H1 (cell line): ENCODE results near the gene SLIT3. TPM values are rescaled to one million over a fixed set of nuclear protein-coding genes. Genes with fewer than 3 reads are reported as not detected.

Source experiments
- CTCF ChIA-PET: fragments of 300-600 bp; sonication (Branson Sonifier 250); formaldehyde crosslinking; loops from one replicate; lab custom pipeline; 2021; ENCODE audit not compliant: partially characterized antibody; lab: Charles Lee
- POLR2A ChIA-PET: fragments of 300-600 bp; sonication (Branson Sonifier 250); formaldehyde crosslinking; loops from one replicate; lab custom pipeline; 2021; ENCODE audit warnings: inconsistent platforms; ENCODE audit not compliant: partially characterized antibody; lab: Charles Lee
- DNase-seq, 2 experiments: peaks; one replicate each; pipeline versions ENCODE4 v3.0.0 to v3.0.0-alpha.2; 2010 to 2022; ENCODE audit warnings: low spot score in 2 of 2, low read depth in 1 of 2, mixed read lengths in 1 of 2
- FAIRE-seq: peaks from 2 replicates; lab custom pipeline; 2011; peaks lifted over from hg19 to GRCh38; lab: Jason Lieb, UNC
- H2AFZ ChIP-seq: 2 replicates; pipeline ENCODE4 v1.8.1; 2012; ENCODE audit warnings: low read length, inconsistent platforms
- H2AK5ac ChIP-seq: 2 replicates; pipeline ENCODE4 v1.6.1; 2013; ENCODE audit warnings: low read depth, low read length
- H2BK120ac ChIP-seq: replicated peaks from 2 replicates; pipeline ENCODE3; 2013; ENCODE audit warnings: low read depth, low read length, inconsistent platforms
- H2BK12ac ChIP-seq: 2 replicates; pipeline ENCODE4 v1.6.1; 2013; ENCODE audit warnings: low read depth, low read length
- H2BK15ac ChIP-seq: 2 replicates; pipeline ENCODE4 v1.6.1; 2013; ENCODE audit warnings: low read length
- H2BK20ac ChIP-seq: 2 replicates; pipeline ENCODE4 v1.6.1; 2013; ENCODE audit warnings: low read length
- H2BK5ac ChIP-seq: 2 replicates; pipeline ENCODE4 v1.6.1; 2013; ENCODE audit warnings: low read depth, low read length
- H3K14ac ChIP-seq: 2 replicates; pipeline ENCODE4 v1.6.1; 2013; ENCODE audit warnings: inconsistent platforms; ENCODE audit not compliant: insufficient read length
- H3K18ac ChIP-seq: 2 replicates; pipeline ENCODE4 v1.6.1; 2013; ENCODE audit warnings: low read length; ENCODE audit errors: extremely low read depth
- H3K23ac ChIP-seq: 2 replicates; pipeline ENCODE4 v1.6.1; 2013; ENCODE audit warnings: inconsistent platforms; ENCODE audit not compliant: insufficient read length
- H3K23me2 ChIP-seq: 2 replicates; pipeline ENCODE4 v1.6.1; 2013; ENCODE audit warnings: low read depth, low read length
- H3K27ac ChIP-seq: 2 replicates; pipeline ENCODE4 v1.6.1; 2011; ENCODE audit warnings: low read depth, low read length, inconsistent platforms
- H3K27me3 ChIP-seq, 4 experiments: replicated peaks in 1 of 4; 1 replicate in 1 of 4; 2 replicates in 3 of 4; pipeline versions ENCODE4 v1.6.1 to v1.8.1; 2011 to 2013; ENCODE audit warnings: low read length in 3 of 4, mild to moderate bottlenecking in 3 of 4, inconsistent platforms in 2 of 4, mixed read lengths in 2 of 4, moderate library complexity in 1 of 4; ENCODE audit not compliant: control insufficient read depth in 3 of 4, insufficient read depth in 3 of 4; ENCODE audit errors: extremely low read depth in 1 of 4
- H3K36me3 ChIP-seq, 4 experiments: 2 replicates each; pipeline versions ENCODE4 v1.6.1 to v1.8.1; 2011 to 2013; ENCODE audit warnings: mild to moderate bottlenecking in 4 of 4, low read length in 3 of 4, moderate library complexity in 2 of 4, control low read depth in 1 of 4, inconsistent platforms in 1 of 4; ENCODE audit not compliant: insufficient read depth in 4 of 4, control insufficient read depth in 2 of 4
- H3K4ac ChIP-seq: replicated peaks from 2 replicates; pipeline ENCODE3; 2013; ENCODE audit warnings: low read length, low read depth, mixed read lengths, inconsistent platforms; ENCODE audit not compliant: insufficient read length
- H3K4me1 ChIP-seq, 4 experiments: replicated peaks in 1 of 4; 1 replicate in 1 of 4; 2 replicates in 3 of 4; pipeline versions ENCODE4 v1.6.1 to v1.8.1; 2011 to 2013; ENCODE audit warnings: low read length in 3 of 4, inconsistent platforms in 2 of 4, mixed read lengths in 1 of 4; ENCODE audit not compliant: insufficient read depth in 4 of 4, control insufficient read depth in 3 of 4
- H3K4me2 ChIP-seq, 2 experiments: 2 replicates each; pipeline versions ENCODE4 v1.6.1 to v1.8.1; 2011 to 2013; ENCODE audit warnings: low read depth in 2 of 2, low read length in 2 of 2, control low read depth in 1 of 2, inconsistent platforms in 1 of 2, mild to moderate bottlenecking in 1 of 2; ENCODE audit not compliant: insufficient read depth in 1 of 2
- H3K4me3 ChIP-seq, 4 experiments: fragments of 200-600, 300-600 bp in 1 of 4; sonication (generic), shearing (Covaris generic), sonication (Bioruptor Twin) in 1 of 4; 2 replicates each; pipeline versions ENCODE4 v1.5.1 to v1.8.1; 2011 to 2016; ENCODE audit warnings: low read length in 4 of 4, low read depth in 3 of 4, control low read depth in 2 of 4, inconsistent platforms in 2 of 4, mild to moderate bottlenecking in 2 of 4, mixed read lengths in 1 of 4, moderate library complexity in 1 of 4; ENCODE audit not compliant: insufficient read depth in 2 of 4; ENCODE audit errors: extremely low read depth in 1 of 4
- H3K56ac ChIP-seq: replicated peaks from 2 replicates; pipeline ENCODE3; 2013; ENCODE audit warnings: low read depth, mild to moderate bottlenecking, mixed read lengths, low read length, inconsistent platforms; ENCODE audit not compliant: insufficient read length
- H3K79me1 ChIP-seq: 2 replicates; pipeline ENCODE4 v1.6.1; 2013; ENCODE audit warnings: low read depth, low read length, control low read depth
- H3K79me2 ChIP-seq, 2 experiments: 2 replicates each; pipeline versions ENCODE4 v1.6.1 to v1.8.1; 2012 to 2013; ENCODE audit warnings: low read length in 2 of 2, mild to moderate bottlenecking in 2 of 2, inconsistent platforms in 1 of 2; ENCODE audit not compliant: insufficient read depth in 2 of 2, control insufficient read depth in 1 of 2
- H3K9ac ChIP-seq, 4 experiments: replicated peaks in 1 of 4; 1 replicate in 1 of 4; 2 replicates in 3 of 4; pipeline versions ENCODE4 v1.6.1 to v1.8.1; 2011 to 2013; ENCODE audit warnings: low read depth in 3 of 4, low read length in 3 of 4, control low read depth in 2 of 4, mild to moderate bottlenecking in 2 of 4, moderate library complexity in 2 of 4, inconsistent platforms in 1 of 4; ENCODE audit errors: extremely low read depth in 1 of 4
- H3K9me3 ChIP-seq, 2 experiments: 2 replicates each; pipeline versions ENCODE4 v1.6.1 to v1.8.1; 2012 to 2013; ENCODE audit warnings: mild to moderate bottlenecking in 2 of 2, moderate library complexity in 2 of 2, control low read depth in 1 of 2, inconsistent platforms in 1 of 2, low read depth in 1 of 2, low read length in 1 of 2, mixed read lengths in 1 of 2; ENCODE audit not compliant: insufficient read depth in 2 of 2
- H4K20me1 ChIP-seq, 2 experiments: replicated peaks in 1 of 2; 2 replicates each; pipeline versions ENCODE3 to v1.8.1; 2011 to 2013; ENCODE audit warnings: inconsistent platforms in 2 of 2, low read length in 2 of 2, mild to moderate bottlenecking in 1 of 2; ENCODE audit not compliant: insufficient read depth in 2 of 2, control insufficient read depth in 1 of 2
- H4K5ac ChIP-seq: 2 replicates; pipeline ENCODE4 v1.6.1; 2013; ENCODE audit warnings: low read length, low read depth, mixed read lengths, inconsistent platforms; ENCODE audit not compliant: insufficient read length
- H4K8ac ChIP-seq: 2 replicates; pipeline ENCODE4 v1.8.0; 2013; ENCODE audit warnings: mild to moderate bottlenecking, moderate library complexity, low read length, inconsistent platforms; ENCODE audit not compliant: insufficient read depth; ENCODE audit errors: extremely low read depth
- H4K91ac ChIP-seq: replicated peaks from 2 replicates; pipeline ENCODE3; 2013; ENCODE audit warnings: low read length, mixed read lengths, inconsistent platforms; ENCODE audit not compliant: insufficient read length
- SIRT6 ChIP-seq: IDR thresholded peaks from one replicate; pipeline ENCODE4 v1.7.1; 2012; ENCODE audit warnings: low read length, inconsistent platforms
- SUZ12 ChIP-seq: fragments of 200-600 bp; sonication (generic); IDR thresholded peaks from 2 replicates; pipeline ENCODE4 v1.6.1; 2012; ENCODE audit warnings: mild to moderate bottlenecking, inconsistent platforms, low read length, moderate library complexity, mixed read lengths
- TAF7 ChIP-seq: optimal IDR thresholded peaks from 2 replicates; pipeline ENCODE3; 2011; ENCODE audit warnings: low read depth, mild to moderate bottlenecking, inconsistent platforms, low read length, moderate library complexity, borderline replicate concordance
- YY1 ChIP-seq: IDR thresholded peaks from 2 replicates; pipeline ENCODE4 v1.6.1; 2011; ENCODE audit warnings: low read depth, mild to moderate bottlenecking, low read length
- WGBS, 2 experiments: shearing (Covaris generic) in 1 of 2; methylation state at CpG; one replicate each; pipeline versions ENCODE4 v1.1.6 to v1.1.7; 2013 to 2015; ENCODE audit warnings: low lambda C conversion rate in 2 of 2, mixed read lengths in 2 of 2, inconsistent platforms in 1 of 2, low coverage in 1 of 2, missing lambda C conversion rate in 1 of 2; ENCODE audit not compliant: insufficient replicate concordance in 2 of 2, insufficient coverage in 1 of 2, insufficient read length in 1 of 2; ENCODE audit errors: extremely low coverage in 1 of 2, missing lambda C conversion rate in 1 of 2; 5-methylcytosine and 5-hydroxymethylcytosine counted together
- polyA plus RNA-seq, 7 experiments: library from polyadenylated mRNA; depleted of rRNA in 3 of 7; stranded (reverse) in 5 of 7; unstranded in 2 of 7; fragments of >200 nt in 5 of 7; fragments of 200-250 nt in 2 of 7; gene quantifications; 1 replicate in 5 of 7; 2 replicates in 1 of 7; 4 replicates in 1 of 7; pipeline versions ENCODE4 v1.2.1 to v1.2.3, GENCODE V29; 2011 to 2013; ENCODE audit warnings: missing spikeins in 2 of 7, mixed read lengths in 2 of 7
- total RNA-seq: library from RNA; stranded (reverse); fragmentation: NEBNext Ultra II Directional; extraction: Animal tissue kit (Norgen Biotek cat#: 25700); gene quantifications from 2 replicates; pipeline ENCODE4 v1.2.1, GENCODE V29; 2021
- TF ChIP-seq, protein P1 (sequence below): IDR thresholded peaks from 2 replicates; pipeline ENCODE4 v1.6.1; 2012; ENCODE audit warnings: inconsistent platforms

SLIT3 gene
- total and polyA plus RNA-seq, 2 of the 8 experiments (the other 6 are each of a cell fraction or from before 2014, with no cell fraction given), result 1.1 to 1.2 TPM

GRCh38 chr5:168766426-168766700 lies 534.6 kb downstream of the SLIT3 start:
- no peak overlapping the region for H3K9ac ChIP-seq
- H3K36me3 ChIP-seq, result peaks cover 0 to 4% (median 0%) of the 10 kb centered on the region in 4 experiments; a peak in 1 of 8 replicates
- H2BK120ac ChIP-seq, result no peak overlapping the region
- no peak overlapping the region for H2AK5ac ChIP-seq
- POLR2A ChIA-PET, result no interaction called here
- H3K18ac ChIP-seq, result no peak overlapping the region
- no peak overlapping the region for H2BK20ac ChIP-seq
- no peak overlapping the region for H3K14ac ChIP-seq
- peaks cover 0 to 6% of the 10 kb centered on the region in 2 experiments; a peak in 3 of 4 replicates for H3K9me3 ChIP-seq
- no peaks in the 10 kb centered on the region for H4K20me1 ChIP-seq
- no peak overlapping the region for H2BK15ac ChIP-seq
- H3K23me2 ChIP-seq, result no peaks in the 10 kb centered on the region
- no peak overlapping the region for H3K4ac ChIP-seq
- no peak overlapping the region for H4K8ac ChIP-seq
- H2AFZ ChIP-seq, result no peak overlapping the region
- H3K4me3 ChIP-seq, result no peak overlapping the region
- H3K27ac ChIP-seq, result no peak overlapping the region
- no peak overlapping the region for H4K5ac ChIP-seq
- DNase-seq (no peak), FAIRE-seq (no peak)
- CTCF ChIA-PET, result interaction anchor here (1.3 kb wide), 1 partner anchor 12 kb away, joined by 5 read pairs; no protein-coding TSS in a partner anchor
- no peaks in the 10 kb centered on the region for H3K79me2 ChIP-seq
- H3K27me3 ChIP-seq, result no peaks in the 10 kb centered on the region
- no peak overlapping the region for H4K91ac ChIP-seq
- no peak overlapping the region for H2BK12ac ChIP-seq
- H3K23ac ChIP-seq, result no peak overlapping the region
- TF ChIP-seq, protein P1, sequence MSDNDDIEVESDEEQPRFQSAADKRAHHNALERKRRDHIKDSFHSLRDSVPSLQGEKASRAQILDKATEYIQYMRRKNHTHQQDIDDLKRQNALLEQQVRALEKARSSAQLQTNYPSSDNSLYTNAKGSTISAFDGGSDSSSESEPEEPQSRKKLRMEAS, result no peak
- TF ChIP-seq TAF7 (no peak), SUZ12 (no peak), SIRT6 (no peak), YY1 (no peak)
- no peak overlapping the region for H3K56ac ChIP-seq
- no peak overlapping the region for H3K4me2 ChIP-seq
- no peaks in the 10 kb centered on the region for H3K4me1 ChIP-seq
- no peaks in the 10 kb centered on the region for H3K79me1 ChIP-seq
- 79% methylated on average over 2 of the region's 2 CpGs; no CpG with 5 or more reads in 1 of the 2 experiments for WGBS, 2 experiments
- no peak overlapping the region for H2BK5ac ChIP-seq
